ENCODE results near the gene WDR43.

DNA sequence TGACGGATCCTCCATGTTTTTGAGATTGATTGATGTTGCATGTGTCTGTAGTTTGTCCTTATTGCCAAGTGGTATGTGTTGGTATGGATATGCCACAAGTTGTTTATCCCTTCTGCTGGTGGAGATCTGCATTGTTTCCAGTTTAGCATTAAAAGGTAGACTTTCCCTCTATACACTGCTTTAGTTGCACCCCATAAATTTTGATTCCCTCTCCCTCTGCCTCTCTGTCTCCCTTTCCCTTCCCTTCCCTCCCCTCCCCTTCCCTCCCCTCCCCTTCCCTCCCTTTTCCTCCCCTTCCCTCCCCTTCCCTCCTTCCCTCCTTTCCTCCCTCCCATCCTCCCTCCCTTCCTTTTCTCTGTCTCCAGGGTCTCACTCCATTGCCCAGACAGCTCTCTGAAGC, 68.0 kb downstream of the WDR43 start:
- TF ChIP-seq ISL1 (CRISPR knock-in tag; IDR thresholded peaks at IDR 0.05), result no peak
- TF ChIP-seq ARNTL (CRISPR knock-in tag; IDR thresholded peaks at IDR 0.05; ENCODE audit: borderline replicate concordance, low read depth), result no peak
- no peak for TF ChIP-seq TCF4 (CRISPR knock-in tag; IDR thresholded peaks at IDR 0.05; ENCODE audit: borderline replicate concordance)
- TF ChIP-seq, protein P1, sequence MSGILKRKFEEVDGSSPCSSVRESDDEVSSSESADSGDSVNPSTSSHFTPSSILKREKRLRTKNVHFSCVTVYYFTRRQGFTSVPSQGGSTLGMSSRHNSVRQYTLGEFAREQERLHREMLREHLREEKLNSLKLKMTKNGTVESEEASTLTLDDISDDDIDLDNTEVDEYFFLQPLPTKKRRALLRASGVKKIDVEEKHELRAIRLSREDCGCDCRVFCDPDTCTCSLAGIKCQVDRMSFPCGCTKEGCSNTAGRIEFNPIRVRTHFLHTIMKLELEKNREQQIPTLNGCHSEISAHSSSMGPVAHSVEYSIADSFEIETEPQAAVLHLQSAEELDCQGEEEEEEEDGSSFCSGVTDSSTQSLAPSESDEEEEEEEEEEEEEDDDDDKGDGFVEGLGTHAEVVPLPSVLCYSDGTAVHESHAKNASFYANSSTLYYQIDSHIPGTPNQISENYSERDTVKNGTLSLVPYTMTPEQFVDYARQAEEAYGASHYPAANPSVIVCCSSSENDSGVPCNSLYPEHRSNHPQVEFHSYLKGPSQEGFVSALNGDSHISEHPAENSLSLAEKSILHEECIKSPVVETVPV (CRISPR knock-in tag; IDR thresholded peaks at IDR 0.05), result no peak

All from SK-N-SH treated with all-trans-retinoic acid at 6 μM for 48 hours (cell line).